ENCODE results near the gene ABLIM2. TPM values are rescaled to one million over a fixed set of nuclear protein-coding genes. Genes with fewer than 3 reads are reported as not detected.

Gene ABLIM2
- total RNA-seq, 6 experiments from 2014 or later, result 0.14 TPM; not detected in 5

DNA sequence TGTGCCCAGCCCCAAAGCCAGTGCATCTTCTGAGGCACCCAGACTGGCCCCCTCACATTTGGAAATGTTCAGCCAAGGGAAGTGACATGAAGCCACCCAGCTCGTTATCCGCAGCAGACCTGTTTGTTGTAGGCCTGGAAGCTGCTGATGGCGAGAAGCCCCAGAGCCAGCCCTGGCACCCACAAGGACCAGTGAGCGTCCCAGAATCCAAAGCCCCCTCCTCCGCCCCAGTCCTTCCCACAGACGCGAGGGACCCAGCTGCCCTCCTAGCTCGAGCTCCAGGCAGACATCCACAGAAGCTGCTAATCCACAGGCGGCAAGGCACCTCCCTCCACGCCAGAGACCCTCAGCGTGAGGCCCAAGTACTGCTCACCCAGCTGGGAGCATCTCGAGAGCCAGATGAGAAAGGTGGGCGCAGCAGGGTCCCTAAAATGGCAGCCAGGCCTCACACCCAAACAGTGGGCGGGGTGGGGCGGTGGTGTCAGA is 7.4 kb downstream of the ABLIM2 start:
- Mint-ChIP-seq H3K9me3 (no peaks in the 10 kb centered on the region), H3K4me1 (ENCODE audit: low read depth) (no peaks in the 10 kb centered on the region), H3K27me3 (ENCODE audit: insufficient read depth) (peaks cover 37% of the 10 kb centered on the region), H3K36me3 (ENCODE audit: low read depth) (no peaks in the 10 kb centered on the region), H3K4me3 (no peak overlapping the region), H3K27ac (no peak overlapping the region)
- DNase-seq, result no peak
- TF ChIP-seq, protein P1, sequence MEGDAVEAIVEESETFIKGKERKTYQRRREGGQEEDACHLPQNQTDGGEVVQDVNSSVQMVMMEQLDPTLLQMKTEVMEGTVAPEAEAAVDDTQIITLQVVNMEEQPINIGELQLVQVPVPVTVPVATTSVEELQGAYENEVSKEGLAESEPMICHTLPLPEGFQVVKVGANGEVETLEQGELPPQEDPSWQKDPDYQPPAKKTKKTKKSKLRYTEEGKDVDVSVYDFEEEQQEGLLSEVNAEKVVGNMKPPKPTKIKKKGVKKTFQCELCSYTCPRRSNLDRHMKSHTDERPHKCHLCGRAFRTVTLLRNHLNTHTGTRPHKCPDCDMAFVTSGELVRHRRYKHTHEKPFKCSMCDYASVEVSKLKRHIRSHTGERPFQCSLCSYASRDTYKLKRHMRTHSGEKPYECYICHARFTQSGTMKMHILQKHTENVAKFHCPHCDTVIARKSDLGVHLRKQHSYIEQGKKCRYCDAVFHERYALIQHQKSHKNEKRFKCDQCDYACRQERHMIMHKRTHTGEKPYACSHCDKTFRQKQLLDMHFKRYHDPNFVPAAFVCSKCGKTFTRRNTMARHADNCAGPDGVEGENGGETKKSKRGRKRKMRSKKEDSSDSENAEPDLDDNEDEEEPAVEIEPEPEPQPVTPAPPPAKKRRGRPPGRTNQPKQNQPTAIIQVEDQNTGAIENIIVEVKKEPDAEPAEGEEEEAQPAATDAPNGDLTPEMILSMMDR (IDR thresholded peaks at IDR 0.05), result no peak

DNA sequence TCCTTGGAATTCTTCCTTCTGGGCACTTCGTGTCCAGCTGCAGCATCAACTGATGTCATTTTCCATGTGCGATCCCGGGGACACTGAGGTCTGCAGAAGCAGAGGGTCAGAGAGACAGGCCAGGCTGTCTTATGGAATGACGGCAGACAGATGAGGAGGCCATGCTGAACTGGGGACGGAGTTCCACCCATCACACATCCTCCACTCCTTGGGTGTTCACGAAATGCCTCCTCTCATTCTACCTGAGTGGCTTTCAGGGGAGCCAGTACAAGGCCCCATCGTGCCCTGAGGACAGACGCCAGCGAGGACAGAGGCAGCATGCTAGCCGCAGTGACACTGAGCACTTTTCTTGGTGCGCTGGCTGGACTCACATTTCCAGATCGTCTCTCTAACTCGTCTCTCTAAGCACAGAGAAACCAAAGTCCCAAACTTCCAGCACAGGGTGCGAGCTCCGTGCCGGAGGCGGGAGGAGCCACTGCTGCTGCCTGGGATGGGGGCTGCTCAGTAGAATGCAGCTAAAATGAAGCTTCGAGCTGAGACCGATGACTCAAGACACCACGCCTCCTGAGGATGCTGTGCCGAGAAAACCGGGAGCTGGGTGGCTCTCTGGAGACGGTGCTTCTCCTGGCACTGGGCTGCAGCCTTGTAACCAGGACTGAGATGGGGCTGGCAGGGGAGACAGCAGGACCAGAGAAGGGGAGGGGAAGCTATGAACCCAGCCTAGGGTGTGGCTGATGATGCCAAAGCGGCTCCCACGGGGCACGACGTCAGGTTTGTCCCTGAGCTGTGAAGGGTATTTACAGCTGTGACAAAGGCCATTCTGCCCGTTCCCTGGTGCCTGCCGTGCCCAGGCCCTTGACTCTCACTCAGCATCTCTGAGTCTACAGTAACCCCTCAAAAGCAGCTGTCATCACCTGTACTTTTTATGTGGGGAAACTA is 8.2 kb downstream of the ABLIM2 start:
- no peaks in the 10 kb centered on the region for H3K9me3 Mint-ChIP-seq
- H3K4me1 Mint-ChIP-seq (ENCODE audit: low read depth), result no peaks in the 10 kb centered on the region
- peaks cover 40% of the 10 kb centered on the region for H3K27me3 Mint-ChIP-seq (ENCODE audit: insufficient read depth)
- no peak for DNase-seq
- no peak overlapping the region for H3K4me3 Mint-ChIP-seq
- H3K36me3 Mint-ChIP-seq (ENCODE audit: low read depth), result no peaks in the 10 kb centered on the region
- TF ChIP-seq, protein P1 (IDR thresholded peaks at IDR 0.05), result no peak
- no peak overlapping the region for H3K27ac Mint-ChIP-seq

DNA sequence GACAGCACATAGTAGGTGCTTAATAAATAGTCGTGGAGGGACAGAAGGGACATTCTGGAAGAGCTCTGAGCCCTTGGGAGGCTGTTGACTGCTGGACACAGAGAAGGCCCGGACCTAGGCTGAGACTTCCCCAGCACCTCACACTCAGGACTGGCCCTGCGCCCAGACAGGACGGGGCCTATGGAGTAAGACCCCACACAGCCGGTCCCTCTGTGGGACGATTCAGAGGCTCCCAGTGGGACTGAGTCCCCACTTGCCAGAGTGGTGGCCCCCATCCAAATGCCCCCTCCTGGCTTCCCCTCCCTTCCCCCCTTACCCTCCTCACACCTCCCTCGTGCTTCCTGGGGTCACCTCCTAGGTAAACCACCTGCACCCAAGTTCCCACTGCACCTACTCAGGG is 8.9 kb downstream of the ABLIM2 start:
- peaks cover 47% of the 10 kb centered on the region for H3K27me3 Mint-ChIP-seq (ENCODE audit: insufficient read depth)
- no peaks in the 10 kb centered on the region for H3K36me3 Mint-ChIP-seq (ENCODE audit: low read depth)
- no peaks in the 10 kb centered on the region for H3K4me1 Mint-ChIP-seq (ENCODE audit: low read depth)
- DNase-seq, result no peak
- no peak overlapping the region for H3K4me3 Mint-ChIP-seq
- H3K27ac Mint-ChIP-seq, result no peak overlapping the region
- TF ChIP-seq, protein P1 (IDR thresholded peaks at IDR 0.05), result no peak
- no peaks in the 10 kb centered on the region for H3K9me3 Mint-ChIP-seq

DNA sequence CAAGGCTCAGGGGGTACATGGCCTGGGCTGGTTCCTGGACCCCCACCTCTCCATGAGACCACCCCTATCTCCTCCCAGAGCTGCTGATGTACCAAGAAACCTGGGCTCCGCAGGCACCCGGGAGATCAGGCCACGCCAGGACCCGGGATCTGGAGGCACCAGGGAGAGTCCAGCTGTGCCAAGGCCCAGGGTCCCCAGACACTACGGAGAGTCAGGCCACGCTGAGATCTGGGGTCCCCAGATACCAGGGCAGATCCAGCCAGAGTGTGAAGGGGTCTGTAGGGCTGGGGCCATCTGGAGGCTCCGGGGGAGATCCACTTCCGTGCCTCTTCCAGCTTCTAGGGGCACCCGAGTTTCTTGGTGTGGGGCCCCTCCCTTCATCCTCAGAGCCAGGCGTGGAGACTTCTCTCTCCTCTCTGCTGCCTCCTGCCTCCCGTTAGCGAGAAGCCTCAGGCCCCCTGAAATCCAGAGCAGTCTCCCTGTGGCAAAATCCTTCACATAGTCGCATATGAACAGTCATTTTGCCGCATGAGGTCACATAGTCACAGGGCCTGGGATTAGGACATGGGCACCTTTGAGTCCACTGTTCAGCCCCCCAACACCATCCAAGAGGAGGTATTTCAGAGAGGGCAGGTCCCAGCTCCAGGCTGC is 9.7 kb downstream of the ABLIM2 start:
- peaks cover 51% of the 10 kb centered on the region for H3K27me3 Mint-ChIP-seq (ENCODE audit: insufficient read depth)
- no peak overlapping the region for H3K4me3 Mint-ChIP-seq
- H3K36me3 Mint-ChIP-seq (ENCODE audit: low read depth), result no peaks in the 10 kb centered on the region
- no peaks in the 10 kb centered on the region for H3K9me3 Mint-ChIP-seq
- DNase-seq, result no peak
- H3K27ac Mint-ChIP-seq, result no peak overlapping the region
- H3K4me1 Mint-ChIP-seq (ENCODE audit: low read depth), result no peaks in the 10 kb centered on the region
- TF ChIP-seq, protein P1 (IDR thresholded peaks at IDR 0.05), result no peak

DNA sequence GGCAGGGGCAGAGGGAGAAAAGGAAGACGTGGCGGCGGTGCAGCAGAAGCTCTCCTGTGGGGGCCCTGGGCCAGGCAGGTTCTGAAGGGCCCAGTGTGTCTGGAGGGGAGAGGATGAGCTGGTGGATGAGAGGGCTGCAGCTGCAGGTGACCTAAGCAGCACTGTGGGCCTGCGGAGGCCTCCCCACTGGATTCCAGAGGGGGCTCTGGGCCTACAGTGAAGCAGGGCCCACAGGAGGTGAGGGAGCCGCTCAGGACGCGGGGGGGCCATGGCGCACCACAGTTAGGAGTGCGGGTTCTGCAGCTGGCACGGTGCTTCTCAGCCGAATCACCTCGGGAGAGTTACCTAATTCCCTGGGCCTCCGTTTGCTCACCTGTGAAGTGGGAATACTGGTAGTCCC is 10.5 kb downstream of the ABLIM2 start:
- H3K27me3 Mint-ChIP-seq (ENCODE audit: insufficient read depth), result peaks cover 51% of the 10 kb centered on the region
- no peaks in the 10 kb centered on the region for H3K36me3 Mint-ChIP-seq (ENCODE audit: low read depth)
- H3K9me3 Mint-ChIP-seq, result no peaks in the 10 kb centered on the region
- no peak overlapping the region for H3K27ac Mint-ChIP-seq
- DNase-seq, result no peak
- H3K4me3 Mint-ChIP-seq, result no peak overlapping the region
- TF ChIP-seq, protein P1 (IDR thresholded peaks at IDR 0.05), result no peak
- H3K4me1 Mint-ChIP-seq (ENCODE audit: low read depth), result no peaks in the 10 kb centered on the region
